ENCODE data around the gene KRT28. TPM values are rescaled to one million over a fixed set of nuclear protein-coding genes. Genes with fewer than 3 reads are reported as not detected.
"Not testable (repeated sequence)": the region's sequence is repeated elsewhere in the genome, so short reads cannot be mapped to it uniquely, and the experiment has no call there.

The KRT28 gene
- total RNA-seq, 8 experiments from 2014 or later, result 0.08 TPM; not detected in 7

GRCh38 chr17:40763752-40764151 is 36.0 kb downstream of the KRT28 start:
- H3K4me1 ChIP-seq (replicated peaks in 1 of 2), result no peaks in the 10 kb centered on the region
- whole genome bisulfite sequencing, 10 experiments, result 27 to 100% (median 69%) methylated on average over 1 of the region's 1 CpG; no CpG with 5 or more reads in 1 of the 10 experiments
- ATAC-seq (replicated peaks in 6 of 8), result no peak
- H3K27ac ChIP-seq, result no peak overlapping the region
- no peak overlapping the region for H3K4me3 ChIP-seq
- in situ Hi-C loops (cut with MboI; ENCODE audit: low pct_unique_long_range_greater_than_20kb in 2 of 9, low sequenced_read_pairs in 9 of 9, unreplicated experiment in 9 of 9), result no loop called here

GRCh38 chr17:40760105-40761016 is 39.4 kb downstream of the KRT28 start:
- Histone ChIP-seq H3K27ac (no peak overlapping the region), H3K4me1 (replicated peaks in 1 of 2) (no peaks in the 10 kb centered on the region), H3K4me3 (no peak overlapping the region)
- no peak for ATAC-seq (replicated peaks in 6 of 8)
- in situ Hi-C loops (cut with MboI; ENCODE audit: low pct_unique_long_range_greater_than_20kb in 2 of 9, low sequenced_read_pairs in 9 of 9, unreplicated experiment in 9 of 9), result no loop called here
- 0 to 23% (median 6%) methylated on average over 1 of the region's 1 CpG; no CpG with 5 or more reads in 2 of the 10 experiments for WGBS, 10 experiments

GRCh38 chr17:40755231-40755630 is 44.5 kb downstream of the KRT28 start, which contains the start of gene KRT25:
TSS of gene KRT25 (minus strand) at chr17:40755331. CDS start at chr17:40755271, 60 bp downstream.
- no peak for ATAC-seq (replicated peaks in 6 of 8)
- Histone ChIP-seq H3K4me3 (no peak within 1 kb of the TSS), H3K4me1 (replicated peaks in 1 of 2) (no peaks in the 10 kb centered on the region), H3K27ac (no peak within 1 kb of the TSS)
- WGBS, 10 experiments, result 0 to 76% (median 52%) methylated on average over 1 to 4 of the region's 4 CpGs; no CpG with 5 or more reads in 2 of the 10 experiments
- in situ Hi-C loops (cut with MboI; ENCODE audit: low pct_unique_long_range_greater_than_20kb in 2 of 9, low sequenced_read_pairs in 9 of 9, unreplicated experiment in 9 of 9), result no loop called here

- Histone ChIP-seq H3K27ac (no peak overlapping the region), H3K4me3 (no peak overlapping the region), H3K4me1 (replicated peaks in 1 of 2) (no peaks in the 10 kb centered on the region)
- 50 to 100% (median 80%) methylated on average over 1 to 3 of the region's 3 CpGs; no CpG with 5 or more reads in 1 of the 10 experiments for WGBS, 10 experiments
- no peak for ATAC-seq (replicated peaks in 6 of 8)
- in situ Hi-C loops (cut with MboI; ENCODE audit: low pct_unique_long_range_greater_than_20kb in 2 of 9, low sequenced_read_pairs in 9 of 9, unreplicated experiment in 9 of 9), result no loop called here
Observed at GRCh38 chr17:40753804-40754203, 46.0 kb downstream of the KRT28 start.

- in situ Hi-C loops (cut with MboI; ENCODE audit: low pct_unique_long_range_greater_than_20kb in 2 of 9, low sequenced_read_pairs in 9 of 9, unreplicated experiment in 9 of 9), result no loop called here
- 29 to 92% (median 74%) methylated on average over 1 to 14 of the region's 14 CpGs; no CpG with 5 or more reads in 2 of the 10 experiments for WGBS, 10 experiments
- ATAC-seq (replicated peaks in 6 of 8), result no peak
- Histone ChIP-seq H3K4me3 (no peak overlapping the region), H3K27ac (no peak overlapping the region), H3K4me1 (replicated peaks in 1 of 2) (no peaks in the 10 kb centered on the region)
Observed at GRCh38 chr17:40751065-40751464, 48.7 kb downstream of the KRT28 start.

GRCh38 chr17:40750391-40750790 is 49.4 kb downstream of the KRT28 start:
- Histone ChIP-seq H3K27ac (no peak overlapping the region), H3K4me1 (replicated peaks in 1 of 2) (no peaks in the 10 kb centered on the region), H3K4me3 (no peak overlapping the region)
- 20 to 85% (median 62%) methylated on average over 1 to 5 of the region's 6 CpGs; no CpG with 5 or more reads in 3 of the 10 experiments for WGBS, 10 experiments
- ATAC-seq (replicated peaks in 6 of 8), result peak in 2 of 8 experiments; percentile 57 to 76
- in situ Hi-C loops (cut with MboI; ENCODE audit: low pct_unique_long_range_greater_than_20kb in 2 of 9, low sequenced_read_pairs in 9 of 9, unreplicated experiment in 9 of 9), result no loop called here

GRCh38 chr17:40748666-40749065 is 51.1 kb downstream of the KRT28 start:
- in situ Hi-C loops (cut with MboI; ENCODE audit: low pct_unique_long_range_greater_than_20kb in 2 of 9, low sequenced_read_pairs in 9 of 9, unreplicated experiment in 9 of 9); ATAC-seq (replicated peaks in 6 of 8); H3K27ac ChIP-seq; H3K4me1 ChIP-seq (replicated peaks in 1 of 2); H3K4me3 ChIP-seq: not testable (repeated sequence)
- WGBS, 10 experiments, result 10 to 88% (median 71%) methylated on average over 1 of the region's 1 CpG; no CpG with 5 or more reads in 1 of the 10 experiments

Other genes starting within 250 kb of the KRT28 start
- 1 to 10 TPM in 1 of 8 experiments, under 1 TPM in 6, not detected in 1; 0.32 to 1.6 (median 0.50) TPM for gene CCR7, start 234.5 kb downstream of the KRT28 start, total RNA-seq
- 100 to 1,000 TPM in 7 of 8 experiments, 10 to 100 TPM in 1; 81.3 to 216 (median 133) TPM for gene SMARCE1, start 152.1 kb downstream of the KRT28 start, total RNA-seq
- 1 to 10 TPM in 5 of 8 experiments, under 1 TPM in 2, not detected in 1; 0.67 to 1.7 (median 1.3) TPM for gene KRT222, start 134.8 kb downstream of the KRT28 start, total RNA-seq
- gene KRT24, start 96.2 kb downstream of the KRT28 start, total RNA-seq, result under 1 TPM in 3 of 8 experiments, not detected in 5; 0.14 to 0.56 (median 0.17) TPM
- not detected for gene KRT25, start 44.6 kb downstream of the KRT28 start, total RNA-seq
- gene KRT26, start 27.8 kb downstream of the KRT28 start, total RNA-seq, result under 1 TPM in 1 of 8 experiments, not detected in 7; 0.28 TPM
- under 1 TPM in 1 of 8 experiments, not detected in 7; 0.66 TPM for gene KRT27, start 17.4 kb downstream of the KRT28 start, total RNA-seq
- gene KRT10, start 22.7 kb upstream of the KRT28 start, total RNA-seq, result 10 to 100 TPM; 15.4 to 62.1 (median 27.3) TPM
- gene KRT12, start 67.3 kb upstream of the KRT28 start, total RNA-seq, result 1 to 10 TPM in 4 of 8 experiments, under 1 TPM in 2, not detected in 2; 0.21 to 2.7 (median 1.1) TPM
- under 1 TPM in 3 of 8 experiments, not detected in 5; 0.09 to 0.43 (median 0.31) TPM for gene KRT20, start 85.3 kb upstream of the KRT28 start, total RNA-seq
- 1 to 10 TPM in 1 of 8 experiments, under 1 TPM in 2, not detected in 5; 0.36 to 1.2 (median 0.66) TPM for gene KRT23, start 137.7 kb upstream of the KRT28 start, total RNA-seq
- gene KRT39, start 167.0 kb upstream of the KRT28 start, total RNA-seq, result under 1 TPM in 1 of 8 experiments, not detected in 7; 0.59 TPM
- gene KRT40, start 184.4 kb upstream of the KRT28 start, total RNA-seq, result under 1 TPM in 1 of 8 experiments, not detected in 7; 0.19 TPM
- under 1 TPM in 2 of 8 experiments, not detected in 6; 0.33 to 0.47 TPM for gene KRTAP3-3, start 194.2 kb upstream of the KRT28 start, total RNA-seq
- gene KRTAP3-2, start 199.9 kb upstream of the KRT28 start, total RNA-seq, result 1 to 10 TPM in 1 of 8 experiments, under 1 TPM in 1, not detected in 6; 0.47 to 1.0 TPM
- not detected for gene KRTAP3-1, start 209.2 kb upstream of the KRT28 start, total RNA-seq
- gene KRTAP1-5, start 227.2 kb upstream of the KRT28 start, total RNA-seq, result not detected
- not detected for gene KRTAP1-4, start 230.2 kb upstream of the KRT28 start, total RNA-seq
- under 1 TPM in 4 of 8 experiments, not detected in 4; 0.25 to 0.56 (median 0.46) TPM for gene KRTAP1-3, start 234.9 kb upstream of the KRT28 start, total RNA-seq
- not detected for gene KRTAP1-1, start 241.5 kb upstream of the KRT28 start, total RNA-seq
- gene KRTAP2-1, start 247.4 kb upstream of the KRT28 start, total RNA-seq, result under 1 TPM in 1 of 8 experiments, not detected in 7; 0.71 TPM

All from motor neuron (in vitro differentiated cells).